GM12873 (cell line): ENCODE data around the gene AP2B1.

Source experiments
- CTCF ChIP-seq: IDR thresholded peaks from 2 replicates; pipeline ENCODE4 v1.5.1; 2012; ENCODE audit warnings: low read depth, mild to moderate bottlenecking, moderate library complexity, low read length, control low read depth; ENCODE audit not compliant: insufficient read depth; ENCODE audit errors: missing control alignments

Gene AP2B1

GRCh38 chr17:35700150-35700549, 113.0 kb downstream of the AP2B1 start:
- no peak for TF ChIP-seq CTCF

- TF ChIP-seq CTCF = no peak
Observed at GRCh38 chr17:35701491-35701890, 114.4 kb downstream of the AP2B1 start.

- TF ChIP-seq CTCF = no peak
Observed at GRCh38 chr17:35705230-35705629, 118.1 kb downstream of the AP2B1 start.

GRCh38 chr17:35705705-35706104, 118.6 kb downstream of the AP2B1 start:
- TF ChIP-seq CTCF = no peak

GRCh38 chr17:35708149-35708548, 121.0 kb downstream of the AP2B1 start:
- TF ChIP-seq CTCF = no peak

- TF ChIP-seq CTCF = no peak
Observed at GRCh38 chr17:35708951-35709350, 121.8 kb downstream of the AP2B1 start.

GRCh38 chr17:35709874-35710273, 122.8 kb downstream of the AP2B1 start:
- TF ChIP-seq CTCF = no peak
